ENCODE measurements around the gene HOXC6. TPM values are rescaled to one million over a fixed set of nuclear protein-coding genes. Genes with fewer than 3 reads are reported as not detected.

The HOXC6 gene
- total RNA-seq, 1 donor from 2014 or later, result 0.30 TPM

GRCh38 chr12:53999559-54000115 lies 28.6 kb upstream of the HOXC6 start:
- ATAC-seq (ENCODE audit: poor library complexity) (no peak), DNase-seq (no peak)
- intact Hi-C loops (cut with DNase I), result no loop called here

DNA sequence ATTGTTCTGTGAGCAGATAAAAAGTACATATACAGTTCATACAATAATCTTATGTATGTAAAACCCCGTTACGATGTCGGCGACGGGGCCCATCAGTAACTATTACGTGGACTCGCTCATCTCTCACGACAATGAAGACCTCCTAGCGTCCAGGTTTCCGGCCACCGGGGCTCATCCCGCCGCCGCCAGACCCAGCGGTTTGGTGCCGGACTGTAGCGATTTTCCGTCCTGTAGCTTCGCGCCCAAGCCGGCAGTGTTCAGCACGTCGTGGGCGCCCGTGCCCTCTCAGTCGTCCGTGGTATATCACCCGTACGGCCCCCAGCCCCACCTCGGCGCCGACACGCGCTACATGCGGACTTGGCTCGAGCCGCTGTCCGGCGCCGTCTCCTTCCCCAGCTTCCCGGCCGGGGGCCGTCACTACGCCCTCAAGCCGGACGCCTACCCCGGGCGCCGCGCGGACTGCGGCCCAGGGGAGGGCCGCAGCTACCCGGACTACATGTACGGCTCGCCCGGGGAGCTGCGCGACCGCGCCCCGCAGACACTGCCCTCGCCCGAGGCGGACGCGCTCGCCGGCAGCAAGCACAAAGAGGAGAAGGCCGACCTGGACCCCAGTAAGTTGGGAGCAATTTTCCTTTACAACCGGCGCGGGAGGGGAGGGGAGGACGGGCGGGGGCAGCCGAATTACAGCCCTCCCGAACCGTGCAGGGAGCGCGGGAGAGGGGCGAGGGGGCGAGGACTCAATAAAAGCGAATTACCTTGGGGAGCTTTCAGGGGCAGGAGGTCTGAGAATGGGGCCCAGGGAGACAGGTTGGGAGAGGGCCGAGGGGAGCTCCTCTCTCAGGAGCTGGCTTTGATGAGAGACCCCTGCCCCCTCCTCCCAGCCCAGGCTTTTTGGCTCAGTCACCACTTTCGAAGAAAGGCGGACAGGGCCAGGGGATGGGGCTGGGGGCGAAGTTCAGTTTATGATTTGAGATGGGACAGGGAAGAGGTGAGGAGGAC lies 27.8 kb upstream of the HOXC6 start, which contains the start of gene HOXC9:
Gene HOXC9, plus strand, starts transcription at position 46 of the 999 bp plus-strand sequence. Its CDS starts 28 bp downstream, at position 74.
- DNase-seq, result no peak
- no peak for ATAC-seq (ENCODE audit: poor library complexity)
- intact Hi-C loops (cut with DNase I), result no loop called here

DNA sequence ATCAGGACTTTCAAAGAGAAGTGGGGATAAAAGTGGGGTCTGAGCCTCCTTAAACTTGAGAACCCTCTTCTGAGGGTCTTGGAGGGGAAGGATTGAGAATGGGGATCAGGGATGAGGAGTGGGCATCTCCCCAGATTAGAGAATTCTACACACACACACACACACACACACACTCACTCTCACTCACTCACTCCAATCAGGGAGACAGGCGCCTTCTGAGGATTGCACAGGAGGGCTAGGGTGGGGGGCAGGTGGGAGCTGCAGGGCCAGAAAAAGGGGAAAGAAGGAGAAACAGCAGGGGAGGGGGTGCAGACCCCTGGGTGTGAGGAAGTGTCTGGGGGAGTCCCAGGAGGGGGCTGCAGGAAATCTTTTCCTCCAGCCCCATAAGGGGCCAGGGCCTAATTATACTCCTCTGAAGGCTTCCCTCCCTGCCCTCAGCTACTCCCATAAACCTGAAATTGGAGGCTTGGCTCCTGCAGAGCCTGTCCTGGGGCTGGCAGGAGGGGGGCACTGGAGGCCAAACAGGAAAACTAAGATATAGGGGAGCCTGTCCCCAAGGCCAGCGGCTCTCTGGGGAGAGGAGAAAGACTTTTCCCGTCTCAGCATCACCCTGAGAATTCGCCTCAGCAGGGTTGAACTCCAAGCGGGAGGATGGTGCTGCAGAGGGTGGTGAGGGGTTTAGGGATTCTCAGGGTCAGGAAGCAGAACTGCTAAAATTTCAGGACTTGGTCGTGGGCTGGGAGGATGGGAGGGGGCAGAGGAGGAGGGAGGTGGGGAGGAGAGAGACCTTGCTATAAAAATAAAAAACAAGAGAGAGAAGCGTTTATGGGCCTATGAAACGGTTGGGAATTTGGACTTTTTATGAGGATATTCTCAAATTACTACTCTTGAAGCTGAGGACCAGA lies 26.7 kb upstream of the HOXC6 start:
- DNase-seq (no peak), ATAC-seq (ENCODE audit: poor library complexity) (no peak)
- intact Hi-C loops (cut with DNase I), result no loop called here

- DNase-seq (no peak), ATAC-seq (ENCODE audit: poor library complexity) (no peak)
- intact Hi-C loops (cut with DNase I), result no loop called here
These were observed 25.8 kb upstream of the HOXC6 start for GRCh38 chr12:54002278-54002914.

- intact Hi-C loops (cut with DNase I), result no loop called here
- ATAC-seq (ENCODE audit: poor library complexity) (no peak), DNase-seq (no peak)
These were observed 25.3 kb upstream of the HOXC6 start for GRCh38 chr12:54002915-54003389.

DNA sequence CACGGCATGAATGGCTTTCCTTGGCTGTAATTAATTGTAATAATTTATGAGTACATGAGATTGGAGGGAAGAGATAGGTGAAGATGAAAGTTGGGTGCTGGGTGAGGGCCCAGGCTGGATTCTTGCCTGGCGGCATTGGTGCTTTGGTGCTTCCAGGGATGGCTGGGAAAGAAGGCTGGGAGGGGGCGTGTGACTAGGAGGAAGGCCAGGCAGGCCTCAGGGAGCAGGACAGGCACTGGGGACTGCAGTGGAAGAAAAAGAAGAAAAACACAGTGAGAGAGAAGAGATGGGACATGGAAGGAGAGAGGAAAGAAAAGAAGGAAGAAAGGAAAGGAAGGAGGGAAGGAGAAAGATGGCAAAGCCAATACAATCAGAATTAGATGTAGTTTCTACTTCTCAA lies 24.6 kb upstream of the HOXC6 start:
- ATAC-seq (ENCODE audit: poor library complexity) (no peak), DNase-seq (no peak)
- intact Hi-C loops (cut with DNase I), result no loop called here

- DNase-seq (no peak), ATAC-seq (ENCODE audit: poor library complexity) (no peak)
- intact Hi-C loops (cut with DNase I), result no loop called here
These were observed 24.0 kb upstream of the HOXC6 start for GRCh38 chr12:54004063-54004840.

DNA sequence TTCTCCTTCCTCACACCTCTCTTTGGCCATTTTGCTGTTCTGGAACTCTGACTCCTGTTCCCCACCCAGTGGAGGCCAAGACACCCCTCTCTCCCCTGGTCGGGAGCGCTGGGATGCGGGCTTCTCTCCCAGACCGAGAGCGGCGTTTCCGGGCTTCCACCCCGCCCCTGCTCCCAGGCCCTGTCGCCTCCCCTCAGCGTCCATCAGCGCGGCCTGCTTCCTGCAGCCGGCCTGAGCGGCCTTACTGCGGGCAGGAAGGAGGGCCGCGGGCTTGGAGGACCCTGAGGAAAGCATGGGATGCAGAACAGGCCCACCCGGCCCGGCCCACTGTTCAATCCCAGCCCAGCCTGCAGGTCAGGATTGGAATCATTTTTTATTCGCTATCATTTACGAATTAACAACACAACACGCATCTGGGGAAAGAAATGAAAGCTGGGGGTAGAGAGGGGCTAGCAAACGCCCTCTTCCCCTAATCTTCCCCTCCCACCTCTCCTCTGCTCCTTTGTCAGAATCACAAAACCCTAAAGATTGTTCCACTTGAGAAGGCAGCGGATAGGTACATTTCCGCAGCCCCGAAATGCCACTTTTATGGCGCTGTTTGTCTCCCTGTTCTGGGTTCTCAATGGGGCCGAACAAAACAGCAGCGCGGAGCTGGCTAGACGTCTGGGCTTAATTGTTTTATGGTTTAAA lies 23.3 kb upstream of the HOXC6 start:
- no peak for DNase-seq
- intact Hi-C loops (cut with DNase I), result no loop called here
- no peak for ATAC-seq (ENCODE audit: poor library complexity)

DNA sequence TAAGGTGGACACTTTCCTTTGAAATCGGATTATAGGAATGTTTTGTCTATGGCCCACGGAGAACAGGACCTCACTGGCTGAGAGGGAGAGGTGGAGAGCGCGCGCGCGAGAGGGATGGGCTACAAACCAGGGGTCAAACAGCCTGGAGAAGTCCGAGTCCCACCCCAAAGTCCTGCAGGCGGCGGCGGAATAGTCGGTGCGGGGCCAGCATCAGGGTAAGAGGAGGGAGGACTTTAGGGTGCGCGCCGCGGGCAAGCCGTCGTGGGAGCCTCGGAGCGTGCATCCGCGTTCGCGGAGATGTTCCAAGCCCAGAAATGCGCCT lies 22.7 kb upstream of the HOXC6 start:
- no peak for ATAC-seq (ENCODE audit: poor library complexity)
- intact Hi-C loops (cut with DNase I), result no loop called here
- DNase-seq, result no peak

- peak; percentile 93 for DNase-seq
- ATAC-seq (ENCODE audit: poor library complexity), result peak; percentile 96
- intact Hi-C loops (cut with DNase I), result loop anchor here (2.0 kb wide), 1 partner anchor 187 kb away; no protein-coding TSS in a partner anchor
These were observed 22.2 kb upstream of the HOXC6 start for GRCh38 chr12:54005853-54006558.

DNA sequence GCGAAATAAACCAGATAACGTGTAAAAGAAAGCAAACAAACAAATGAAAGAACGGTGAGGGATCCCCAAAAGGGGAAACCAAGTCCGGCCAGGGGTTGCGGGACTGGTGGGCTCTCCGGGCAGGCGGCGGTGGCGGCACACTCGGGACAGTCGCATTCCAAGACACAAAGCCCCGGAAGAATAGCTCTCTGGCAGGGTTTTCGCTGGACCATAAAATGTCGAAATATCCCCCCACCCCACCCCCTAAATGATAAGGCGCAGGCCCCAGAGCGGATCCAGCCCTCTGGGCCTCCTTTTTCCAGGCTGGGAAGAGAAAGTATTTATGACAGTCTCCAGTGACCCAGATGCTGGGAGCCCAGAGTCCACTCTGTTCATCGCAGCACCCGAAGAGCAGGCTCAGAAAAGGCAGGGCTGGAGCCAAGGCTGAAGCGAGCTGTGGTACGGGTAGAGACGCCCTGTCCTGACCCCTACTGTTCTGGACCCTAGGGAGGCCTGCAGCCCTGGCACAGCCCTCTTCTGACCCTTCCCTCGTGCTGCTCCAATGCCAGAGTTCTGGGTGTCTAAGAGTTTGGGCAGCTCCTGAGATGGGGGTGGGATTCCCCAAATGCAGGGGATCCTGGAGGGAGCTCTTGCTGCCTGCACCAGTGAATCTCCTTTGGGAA lies 21.6 kb upstream of the HOXC6 start:
- intact Hi-C loops (cut with DNase I), result loop anchor here (2.0 kb wide), 1 partner anchor 186 kb away; no protein-coding TSS in a partner anchor
- DNase-seq (no peak), ATAC-seq (ENCODE audit: poor library complexity) (no peak)

GRCh38 chr12:54007538-54008259 lies 20.5 kb upstream of the HOXC6 start:
- ATAC-seq (ENCODE audit: poor library complexity) (no peak), DNase-seq (no peak)
- intact Hi-C loops (cut with DNase I), result loop anchor here (2.0 kb wide), 1 partner anchor 185 kb away; no protein-coding TSS in a partner anchor

- no peak for ATAC-seq (ENCODE audit: poor library complexity)
- DNase-seq, result no peak
- intact Hi-C loops (cut with DNase I), result no loop called here
These were observed 20.0 kb upstream of the HOXC6 start for GRCh38 chr12:54008260-54008552.

- intact Hi-C loops (cut with DNase I), result no loop called here
- DNase-seq, result no peak
- ATAC-seq (ENCODE audit: poor library complexity), result no peak
These were observed 18.8 kb upstream of the HOXC6 start for GRCh38 chr12:54009171-54010052.

All from Right ventricle myocardium superior (tissue), 1 donor.